Measurements from ENCODE around the gene PRRG3. TPM values are rescaled to one million over a fixed set of nuclear protein-coding genes. Genes with fewer than 3 reads are reported as not detected.

PRRG3 gene
- polyA plus RNA-seq (2013, experiment 1 of 2) = not detected
- polyA plus RNA-seq (2013, experiment 2 of 2) = not detected

DNA sequence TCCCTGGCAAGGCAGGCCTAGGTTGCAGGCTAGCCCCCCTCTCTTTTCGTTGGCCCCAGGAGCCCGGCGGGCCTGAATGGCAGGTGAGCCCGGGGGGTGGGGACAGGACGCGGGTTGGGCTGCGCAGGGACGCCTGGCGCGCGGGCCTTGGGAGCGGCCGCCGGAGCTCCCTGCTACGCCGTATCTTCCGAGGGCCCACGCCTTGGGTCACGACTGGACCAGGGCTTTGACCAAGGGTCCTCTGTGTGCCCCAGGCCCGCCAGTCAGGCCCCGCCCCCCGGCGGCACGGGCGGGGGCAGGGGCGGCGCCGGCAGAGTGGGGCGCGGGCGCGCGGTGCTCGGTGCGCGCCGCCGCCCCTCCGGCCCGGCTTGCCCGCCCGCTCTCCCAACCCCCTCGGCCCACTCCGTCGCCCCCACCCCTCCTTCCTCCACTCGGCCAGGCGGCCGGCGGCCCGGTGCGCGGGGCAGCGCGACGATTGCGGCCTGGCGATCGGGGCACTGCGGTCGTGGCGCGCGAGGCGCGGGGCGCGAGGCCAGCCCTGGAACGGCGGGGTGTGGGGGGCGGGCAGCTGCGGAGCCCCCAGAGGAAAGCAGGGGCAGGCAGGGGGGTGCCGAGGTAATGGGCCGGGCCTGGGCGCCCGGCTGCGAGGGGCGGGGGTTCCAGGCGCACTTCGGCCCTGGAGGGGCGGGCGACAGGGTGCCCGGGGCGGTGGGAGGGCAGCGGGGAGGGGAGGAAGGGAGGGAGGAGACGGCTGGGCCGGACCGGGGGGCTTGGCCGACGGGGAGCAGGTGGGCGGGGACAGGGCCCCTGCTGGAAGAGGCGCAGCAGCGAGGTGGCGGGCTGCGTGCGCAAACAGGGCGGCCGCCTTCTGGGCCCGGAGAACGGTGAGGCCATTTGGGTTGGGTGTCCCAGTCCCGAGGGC is at the start of gene PRRG3:
Gene PRRG3, plus strand, starts transcription at position 798 of the 922 bp plus-strand sequence. CDS start 3,357 bp downstream, outside the sequence.
- no peak within 1 kb of the TSS for H2AFZ ChIP-seq (ENCODE audit: low read depth, low read length)
- H3K4me2 ChIP-seq (ENCODE audit: low read length, poor library complexity, severe bottlenecking) = no peak within 1 kb of the TSS
- H3K27ac ChIP-seq (ENCODE audit: low read length, poor library complexity, severe bottlenecking) = no peak within 1 kb of the TSS
- no peaks in the 10 kb centered on the region for H3K79me1 ChIP-seq (replicated peaks; ENCODE audit: low read length, poor library complexity, severe bottlenecking)
- no peak within 1 kb of the TSS for H2BK5ac ChIP-seq (ENCODE audit: low read depth, low read length, poor library complexity, severe bottlenecking)
- no peaks in the 10 kb centered on the region for H3K36me3 ChIP-seq (ENCODE audit: control insufficient read depth in 1 of 2, insufficient read depth in 2 of 2, low read depth in 1 of 2, low read length in 2 of 2)
- no peak within 1 kb of the TSS for H4K91ac ChIP-seq (ENCODE audit: low read length)
- H3K4me3 ChIP-seq (ENCODE audit: insufficient read depth in 1 of 2, low read depth in 1 of 2, low read length in 2 of 2) = peak within 1 kb of the TSS in 1 of 2 experiments; percentile 59
- H3K23ac ChIP-seq (ENCODE audit: low read length in 2 of 2) = no peak within 1 kb of the TSS
- H2AK5ac ChIP-seq (ENCODE audit: low read length, severe bottlenecking) = no peak within 1 kb of the TSS
- no peaks in the 10 kb centered on the region for H3K9me3 ChIP-seq (ENCODE audit: control insufficient read depth, low read length)
- no peak within 1 kb of the TSS for H4K8ac ChIP-seq (ENCODE audit: low read length)
- H3K27me3 ChIP-seq (ENCODE audit: control insufficient read depth in 1 of 2, insufficient read depth in 1 of 2, low read length in 2 of 2) = peaks cover 0 to 35% of the 10 kb centered on the region in 2 experiments
- no peak within 1 kb of the TSS for H2BK15ac ChIP-seq (ENCODE audit: low read depth, poor library complexity, severe bottlenecking)
- 3% methylated on average over 21 of the region's 100 CpGs for WGBS
- H3K4me1 ChIP-seq (ENCODE audit: control insufficient read depth, insufficient read depth, low read depth, low read length) = no peaks in the 10 kb centered on the region
- DNase-seq = no peak
- H3K4ac ChIP-seq (ENCODE audit: low read depth in 1 of 2, low read length in 2 of 2) = no peak within 1 kb of the TSS
- H3K18ac ChIP-seq (ENCODE audit: low read depth in 1 of 2, low read length in 2 of 2) = no peak within 1 kb of the TSS
- peak within 1 kb of the TSS; percentile 85 for H3K9ac ChIP-seq (ENCODE audit: low read length)
- no peak within 1 kb of the TSS for H2BK120ac ChIP-seq (ENCODE audit: low read depth, low read length)
- no peak within 1 kb of the TSS for H3K14ac ChIP-seq (ENCODE audit: low read length in 2 of 2)
- no peak within 1 kb of the TSS for H2BK12ac ChIP-seq (ENCODE audit: low read length in 2 of 2)

DNA sequence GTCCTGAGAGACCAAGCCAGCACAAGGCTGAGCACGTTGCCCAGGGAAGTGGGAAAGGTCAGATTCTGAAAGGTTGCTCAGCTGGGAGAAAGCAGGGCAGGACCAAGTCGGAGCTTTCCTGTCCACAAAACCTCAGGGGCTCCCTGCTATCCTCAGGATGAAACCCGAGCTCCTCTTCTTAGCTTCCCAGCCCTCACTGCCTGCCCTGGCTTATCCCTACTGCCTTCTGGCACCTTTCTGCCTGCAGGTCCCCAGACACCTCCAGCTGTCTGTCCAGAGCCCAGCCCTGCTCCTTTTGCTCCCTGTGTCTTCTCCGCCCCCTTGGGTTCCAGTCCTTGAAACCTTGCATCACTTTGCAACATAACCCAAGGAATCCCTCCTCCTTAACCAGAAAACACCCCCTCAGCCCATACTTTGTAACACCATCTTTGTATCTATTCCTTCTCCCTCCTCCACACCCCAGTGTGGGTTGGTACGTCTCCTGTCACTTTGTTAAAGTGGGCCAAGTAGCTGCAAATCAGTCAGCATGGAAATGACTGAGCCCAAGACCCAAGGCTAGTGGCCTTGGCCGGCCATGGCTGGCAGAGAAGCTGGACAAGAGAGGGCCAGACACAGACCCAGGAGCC is 20.0 kb upstream of the PRRG3 start:
- no peak overlapping the region for H3K4ac ChIP-seq (ENCODE audit: low read depth in 1 of 2, low read length in 2 of 2)
- H3K4me2 ChIP-seq (ENCODE audit: low read length, poor library complexity, severe bottlenecking) = no peak overlapping the region
- no peak overlapping the region for H2AK5ac ChIP-seq (ENCODE audit: low read length, severe bottlenecking)
- no peak overlapping the region for H3K14ac ChIP-seq (ENCODE audit: low read length in 2 of 2)
- no peak overlapping the region for H4K91ac ChIP-seq (ENCODE audit: low read length)
- H3K79me1 ChIP-seq (replicated peaks; ENCODE audit: low read length, poor library complexity, severe bottlenecking) = no peaks in the 10 kb centered on the region
- no peak overlapping the region for H3K23ac ChIP-seq (ENCODE audit: low read length in 2 of 2)
- 49% methylated on average over 6 of the region's 6 CpGs for WGBS
- no peak overlapping the region for H3K27ac ChIP-seq (ENCODE audit: low read length, poor library complexity, severe bottlenecking)
- no peaks in the 10 kb centered on the region for H3K4me1 ChIP-seq (ENCODE audit: control insufficient read depth, insufficient read depth, low read depth, low read length)
- H3K9ac ChIP-seq (ENCODE audit: low read length) = no peak overlapping the region
- no peaks in the 10 kb centered on the region for H3K36me3 ChIP-seq (ENCODE audit: control insufficient read depth in 1 of 2, insufficient read depth in 2 of 2, low read depth in 1 of 2, low read length in 2 of 2)
- peaks cover 2% of the 10 kb centered on the region for H3K9me3 ChIP-seq (ENCODE audit: control insufficient read depth, low read length)
- H2BK5ac ChIP-seq (ENCODE audit: low read depth, low read length, poor library complexity, severe bottlenecking) = no peak overlapping the region
- no peak overlapping the region for H3K18ac ChIP-seq (ENCODE audit: low read depth in 1 of 2, low read length in 2 of 2)
- peaks cover 0 to 34% of the 10 kb centered on the region in 2 experiments for H3K27me3 ChIP-seq (ENCODE audit: control insufficient read depth in 1 of 2, insufficient read depth in 1 of 2, low read length in 2 of 2)
- H2BK120ac ChIP-seq (ENCODE audit: low read depth, low read length) = no peak overlapping the region
- no peak overlapping the region for H4K8ac ChIP-seq (ENCODE audit: low read length)
- no peak for DNase-seq
- no peak overlapping the region for H2BK15ac ChIP-seq (ENCODE audit: low read depth, poor library complexity, severe bottlenecking)
- no peak overlapping the region for H3K4me3 ChIP-seq (ENCODE audit: insufficient read depth in 1 of 2, low read depth in 1 of 2, low read length in 2 of 2)
- no peak overlapping the region for H2AFZ ChIP-seq (ENCODE audit: low read depth, low read length)
- H2BK12ac ChIP-seq (ENCODE audit: low read length in 2 of 2) = no peak overlapping the region

- Histone ChIP-seq H3K4ac (ENCODE audit: low read depth in 1 of 2, low read length in 2 of 2) (no peak overlapping the region), H3K18ac (ENCODE audit: low read depth in 1 of 2, low read length in 2 of 2) (no peak overlapping the region), H4K91ac (ENCODE audit: low read length) (no peak overlapping the region), H3K79me1 (replicated peaks; ENCODE audit: low read length, poor library complexity, severe bottlenecking) (no peaks in the 10 kb centered on the region), H3K4me2 (ENCODE audit: low read length, poor library complexity, severe bottlenecking) (no peak overlapping the region), H2AK5ac (ENCODE audit: low read length, severe bottlenecking) (no peak overlapping the region), H2BK15ac (ENCODE audit: low read depth, poor library complexity, severe bottlenecking) (no peak overlapping the region), H3K9ac (ENCODE audit: low read length) (no peak overlapping the region), H4K8ac (ENCODE audit: low read length) (no peak overlapping the region), H2BK5ac (ENCODE audit: low read depth, low read length, poor library complexity, severe bottlenecking) (no peak overlapping the region), H3K27me3 (ENCODE audit: control insufficient read depth in 1 of 2, insufficient read depth in 1 of 2, low read length in 2 of 2) (peaks cover 0 to 40% of the 10 kb centered on the region in 2 experiments), H3K23ac (ENCODE audit: low read length in 2 of 2) (no peak overlapping the region), H2AFZ (ENCODE audit: low read depth, low read length) (no peak overlapping the region), H2BK120ac (ENCODE audit: low read depth, low read length) (no peak overlapping the region), H2BK12ac (ENCODE audit: low read length in 2 of 2) (no peak overlapping the region), H3K4me1 (ENCODE audit: control insufficient read depth, insufficient read depth, low read depth, low read length) (no peaks in the 10 kb centered on the region), H3K9me3 (ENCODE audit: control insufficient read depth, low read length) (peaks cover 2% of the 10 kb centered on the region), H3K36me3 (ENCODE audit: control insufficient read depth in 1 of 2, insufficient read depth in 2 of 2, low read depth in 1 of 2, low read length in 2 of 2) (no peaks in the 10 kb centered on the region), H3K27ac (ENCODE audit: low read length, poor library complexity, severe bottlenecking) (no peak overlapping the region), H3K4me3 (ENCODE audit: insufficient read depth in 1 of 2, low read depth in 1 of 2, low read length in 2 of 2) (no peak overlapping the region), H3K14ac (ENCODE audit: low read length in 2 of 2) (no peak overlapping the region)
- no peak for DNase-seq
- WGBS = 80% methylated on average over 2 of the region's 4 CpGs
Observed at GRCh38 chrX:151676196-151676595, 19.1 kb upstream of the PRRG3 start.

DNA sequence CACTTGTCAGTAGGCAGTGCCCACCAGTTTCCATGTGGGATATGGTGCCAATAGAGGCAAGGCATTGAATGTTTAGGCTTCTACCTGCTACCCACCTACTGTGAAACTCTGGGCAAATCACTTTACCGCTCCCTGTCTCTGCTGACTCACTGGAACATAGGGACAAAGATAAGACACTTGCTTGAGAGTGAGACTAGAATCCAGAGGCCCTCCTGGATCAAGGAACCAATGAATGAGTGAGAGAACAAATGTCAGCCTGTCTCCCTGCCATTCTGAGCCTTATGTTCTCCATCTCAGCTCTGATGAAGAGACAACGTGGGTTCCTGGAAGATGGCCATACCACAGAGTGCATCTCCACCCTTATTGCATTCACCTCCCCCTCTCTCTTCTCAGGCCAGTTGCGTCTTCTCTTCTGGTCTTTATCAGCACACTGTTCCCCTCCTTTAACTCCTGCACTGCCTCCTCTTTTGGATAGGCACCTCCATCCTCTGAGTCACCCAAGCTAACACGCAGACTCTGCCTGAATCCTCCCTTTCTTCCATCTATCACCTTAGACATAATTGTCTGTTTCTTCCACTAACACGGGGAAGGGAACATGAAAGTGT is 15.4 kb upstream of the PRRG3 start:
- no peak overlapping the region for H2AK5ac ChIP-seq (ENCODE audit: low read length, severe bottlenecking)
- peaks cover 0 to 39% of the 10 kb centered on the region in 2 experiments for H3K27me3 ChIP-seq (ENCODE audit: control insufficient read depth in 1 of 2, insufficient read depth in 1 of 2, low read length in 2 of 2)
- no peak overlapping the region for H3K27ac ChIP-seq (ENCODE audit: low read length, poor library complexity, severe bottlenecking)
- no peak overlapping the region for H4K91ac ChIP-seq (ENCODE audit: low read length)
- H3K23ac ChIP-seq (ENCODE audit: low read length in 2 of 2) = no peak overlapping the region
- DNase-seq = no peak
- H3K18ac ChIP-seq (ENCODE audit: low read depth in 1 of 2, low read length in 2 of 2) = no peak overlapping the region
- no peaks in the 10 kb centered on the region for H3K36me3 ChIP-seq (ENCODE audit: control insufficient read depth in 1 of 2, insufficient read depth in 2 of 2, low read depth in 1 of 2, low read length in 2 of 2)
- H3K4me3 ChIP-seq (ENCODE audit: insufficient read depth in 1 of 2, low read depth in 1 of 2, low read length in 2 of 2) = no peak overlapping the region
- no peak overlapping the region for H3K9ac ChIP-seq (ENCODE audit: low read length)
- H2BK15ac ChIP-seq (ENCODE audit: low read depth, poor library complexity, severe bottlenecking) = no peak overlapping the region
- no peak overlapping the region for H2BK12ac ChIP-seq (ENCODE audit: low read length in 2 of 2)
- H3K4me1 ChIP-seq (ENCODE audit: control insufficient read depth, insufficient read depth, low read depth, low read length) = no peaks in the 10 kb centered on the region
- H2BK5ac ChIP-seq (ENCODE audit: low read depth, low read length, poor library complexity, severe bottlenecking) = no peak overlapping the region
- H3K9me3 ChIP-seq (ENCODE audit: control insufficient read depth, low read length) = no peaks in the 10 kb centered on the region
- H4K8ac ChIP-seq (ENCODE audit: low read length) = no peak overlapping the region
- no peak overlapping the region for H3K14ac ChIP-seq (ENCODE audit: low read length in 2 of 2)
- no peak overlapping the region for H3K4me2 ChIP-seq (ENCODE audit: low read length, poor library complexity, severe bottlenecking)
- no peaks in the 10 kb centered on the region for H3K79me1 ChIP-seq (replicated peaks; ENCODE audit: low read length, poor library complexity, severe bottlenecking)
- H2BK120ac ChIP-seq (ENCODE audit: low read depth, low read length) = no peak overlapping the region
- no peak overlapping the region for H2AFZ ChIP-seq (ENCODE audit: low read depth, low read length)
- H3K4ac ChIP-seq (ENCODE audit: low read depth in 1 of 2, low read length in 2 of 2) = no peak overlapping the region
- 64% methylated on average over 2 of the region's 5 CpGs for WGBS
